HepG2 (cell line): ENCODE results near the gene COQ3. TPM values are rescaled to one million over a fixed set of nuclear protein-coding genes. Genes with fewer than 3 reads are reported as not detected.

ENCODE experiments used
- DMTF1 ChIP-seq: sonication (generic); formaldehyde crosslinking; IDR thresholded peaks from 2 replicates; pipeline ENCODE4 v1.4.0; 2020; ENCODE audit warnings: mild to moderate bottlenecking, missing genetic modification reagents
- FLYWCH1 ChIP-seq: sonication (generic); formaldehyde crosslinking; IDR thresholded peaks from 2 replicates; pipeline ENCODE4 v1.8.1; 2023; ENCODE audit warnings: mild to moderate bottlenecking, missing genetic modification reagents
- HOMEZ ChIP-seq: IDR thresholded peaks from 2 replicates; pipeline ENCODE4 v1.6.1; 2016; ENCODE audit warnings: low read depth
- NCOR1 ChIP-seq: fragments of 200-600 bp; sonication (generic); IDR thresholded peaks from 2 replicates; pipeline ENCODE4 v1.7.0; 2017; ENCODE audit warnings: antibody characterized with exemption, low read length, borderline replicate concordance
- NR2F6 ChIP-seq, 2 experiments: IDR thresholded peaks; 2 replicates each; pipeline ENCODE4 v1.6.1; 2016; ENCODE audit warnings: antibody characterized with exemption in 1 of 2, mild to moderate bottlenecking in 1 of 2
- RFXAP ChIP-seq: sonication (generic); formaldehyde crosslinking; IDR thresholded peaks from 2 replicates; pipeline ENCODE4 v1.4.0; 2020; ENCODE audit warnings: missing genetic modification reagents, borderline replicate concordance
- ZHX1 ChIP-seq: sonication (generic); formaldehyde crosslinking; IDR thresholded peaks from 2 replicates; pipeline ENCODE4 v1.8.1; 2022; ENCODE audit warnings: low read depth, mild to moderate bottlenecking, missing genetic modification reagents
- ZNF564 ChIP-seq: sonication (generic); formaldehyde crosslinking; IDR thresholded peaks from 2 replicates; pipeline ENCODE4 v1.8.1; 2023; ENCODE audit warnings: mild to moderate bottlenecking, missing genetic modification reagents
- ZSCAN5A ChIP-seq: sonication (generic); formaldehyde crosslinking; IDR thresholded peaks from 2 replicates; pipeline ENCODE4 v1.8.0; 2022; ENCODE audit warnings: mild to moderate bottlenecking, missing genetic modification reagents, borderline replicate concordance
- polyA plus RNA-seq, 8 experiments: library from polyadenylated mRNA; depleted of rRNA in 3 of 8; stranded (reverse) in 7 of 8; unstranded in 1 of 8; fragments of >200 nt; fragmentation: Illumina TruSeq in 4 of 8; extraction: Trizol in 4 of 8; gene quantifications; 2 replicates each; pipeline versions ENCODE4 v1.2.1 to v1.2.3, GENCODE V29; 2011 to 2016; ENCODE audit warnings: low read depth in 4 of 8, missing spikeins in 1 of 8, mixed read lengths in 1 of 8; ENCODE audit not compliant: insufficient read depth in 1 of 8
- total RNA-seq, 5 experiments: library from RNA; depleted of rRNA; stranded (reverse); fragments of >200 nt; fragmentation: Illumina TruSeq; extraction: Trizol; gene quantifications; 2 replicates each; pipeline ENCODE4 v1.2.3, GENCODE V29; 2016; ENCODE audit warnings: low read depth in 1 of 5

COQ3 gene
- total and polyA plus RNA-seq, 2 of the 13 experiments (the other 11 are each of a cell fraction or from before 2014, with no cell fraction given), result 5.3 to 20.5 TPM

GRCh38 chr6:99425647-99426450 is 31.9 kb upstream of the COQ3 start (continued):
- TF ChIP-seq DMTF1 (CRISPR knock-in tag) (no peak), HOMEZ (CRISPR knock-in tag) (0 out of 2 replicates have a peak, but pooled peaks have one; percentile 18), RFXAP (CRISPR knock-in tag) (peak; percentile 14; the same call in 1 of the 2 replicates), ZSCAN5A (CRISPR knock-in tag) (no peak), NR2F6 (IDR thresholded peaks at IDR 0.05) (peak; percentile 86), NR2F6 (CRISPR knock-in tag; IDR thresholded peaks at IDR 0.05) (peak; percentile 84), NCOR1 (no peak; the same call in 1 of the 2 replicates), ZNF564 (no peak), FLYWCH1 (CRISPR knock-in tag) (no peak), ZHX1 (CRISPR knock-in tag) (no peak)
